GM23248 (cell line): ENCODE measurements around the gene SELENOM.
"Not testable (repeated sequence)": the region's sequence is repeated elsewhere in the genome, so short reads cannot be mapped to it uniquely, and the experiment has no call there.

Experiments
- EZH2 ChIP-seq: fragments of 200-600 bp; sonication (generic); IDR thresholded peaks from 2 replicates; pipeline ENCODE4 v1.6.1; 2018; ENCODE audit warnings: antibody characterized with exemption, mild to moderate bottlenecking; ENCODE audit not compliant: insufficient read depth, poor library complexity, severe bottlenecking
- EZH2phosphoT487 ChIP-seq: fragments of 200-600 bp; sonication (generic); IDR thresholded peaks from 2 replicates; pipeline ENCODE4 v1.6.1; 2018; ENCODE audit warnings: antibody characterized with exemption, moderate library complexity, mild to moderate bottlenecking, low read depth; ENCODE audit not compliant: insufficient read depth

- not testable (repeated sequence) for TF ChIP-seq EZH2phosphoT487, EZH2
Measured at GRCh38 chr22:31069691-31070314, 37.6 kb downstream of the SELENOM start.
